ENCODE results near the gene NRG3.
"Not testable (repeated sequence)": the region's sequence is repeated elsewhere in the genome, so short reads cannot be mapped to it uniquely, and the experiment has no call there.

Gene NRG3

GRCh38 chr10:82914655-82915136, 1039.7 kb downstream of the NRG3 start:
- no peak for DNase-seq (ENCODE audit: low read depth in 2 of 2)

GRCh38 chr10:82916941-82917340, 1041.9 kb downstream of the NRG3 start:
- DNase-seq (ENCODE audit: low read depth in 2 of 2): no peak

GRCh38 chr10:82918022-82918421, 1043.0 kb downstream of the NRG3 start:
- DNase-seq (ENCODE audit: low read depth in 2 of 2): no peak

- DNase-seq (ENCODE audit: low read depth in 2 of 2): no peak
Measured at GRCh38 chr10:82922046-82922445, 1047.1 kb downstream of the NRG3 start.

GRCh38 chr10:82922755-82923154, 1047.8 kb downstream of the NRG3 start:
- DNase-seq (ENCODE audit: low read depth in 2 of 2): no peak

DNA sequence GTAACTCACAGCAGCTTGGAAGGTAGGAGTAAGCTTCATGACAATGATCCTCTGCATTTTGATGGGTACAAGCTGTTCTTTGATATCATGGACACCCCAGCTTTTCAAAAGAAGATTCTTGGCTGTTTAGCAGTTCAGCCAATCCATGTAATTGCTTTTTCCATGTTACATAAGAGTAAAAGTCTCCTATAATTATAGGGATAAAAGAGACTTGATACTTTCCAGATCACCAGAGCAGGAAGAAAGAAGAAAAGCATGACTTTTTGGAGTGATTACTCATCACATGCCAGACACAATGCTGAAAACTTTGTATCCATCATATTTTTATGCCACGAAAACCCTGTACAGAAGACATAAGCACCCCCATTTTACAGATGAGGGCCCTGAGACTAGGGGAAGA, 1049.7 kb downstream of the NRG3 start:
- no peak for DNase-seq (ENCODE audit: low read depth in 2 of 2)

GRCh38 chr10:82925547-82925946, 1050.6 kb downstream of the NRG3 start:
- no peak for DNase-seq (ENCODE audit: low read depth in 2 of 2)

DNA sequence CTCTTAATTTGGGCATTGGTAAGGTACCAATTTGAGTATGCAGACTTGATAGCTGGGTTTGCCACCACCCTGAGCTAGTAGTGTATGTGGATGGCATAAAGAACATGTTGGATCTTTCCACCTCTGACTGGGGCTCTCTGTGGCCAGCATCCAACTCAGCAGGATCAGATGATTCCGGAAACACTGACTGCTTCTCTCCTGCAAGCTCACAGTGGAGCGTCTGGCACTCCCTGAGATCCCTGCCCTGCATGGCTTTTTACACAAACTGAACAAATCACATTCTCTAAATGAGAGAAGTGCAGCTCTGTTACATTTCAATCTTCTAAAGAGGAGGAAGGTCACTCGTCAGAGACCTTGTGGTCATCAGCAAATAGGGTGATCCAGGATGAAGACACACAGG, 1057.5 kb downstream of the NRG3 start:
- DNase-seq (ENCODE audit: low read depth in 2 of 2): no peak

GRCh38 chr10:82934429-82934828, 1059.4 kb downstream of the NRG3 start:
- no peak for DNase-seq (ENCODE audit: low read depth in 2 of 2)

DNA sequence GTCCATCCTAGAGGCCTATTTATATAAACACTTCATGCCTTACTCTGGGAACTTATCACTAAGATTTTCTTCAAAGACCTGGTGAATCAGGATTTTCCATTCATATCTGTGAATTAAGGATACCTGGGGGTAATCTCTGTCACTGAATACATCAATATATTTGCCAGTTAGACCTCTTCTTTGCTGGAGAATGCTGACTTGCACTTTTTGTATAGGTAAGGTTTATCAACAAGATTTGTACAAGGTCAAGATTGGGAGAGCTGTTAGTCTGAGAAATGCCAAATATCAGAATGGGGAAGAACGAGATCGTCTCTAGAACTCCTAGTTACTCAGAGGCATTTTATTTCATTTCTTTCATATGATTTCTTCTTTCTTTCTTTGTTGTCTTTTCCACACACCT, 1060.0 kb downstream of the NRG3 start:
- DNase-seq (ENCODE audit: low read depth in 2 of 2): no peak

DNA sequence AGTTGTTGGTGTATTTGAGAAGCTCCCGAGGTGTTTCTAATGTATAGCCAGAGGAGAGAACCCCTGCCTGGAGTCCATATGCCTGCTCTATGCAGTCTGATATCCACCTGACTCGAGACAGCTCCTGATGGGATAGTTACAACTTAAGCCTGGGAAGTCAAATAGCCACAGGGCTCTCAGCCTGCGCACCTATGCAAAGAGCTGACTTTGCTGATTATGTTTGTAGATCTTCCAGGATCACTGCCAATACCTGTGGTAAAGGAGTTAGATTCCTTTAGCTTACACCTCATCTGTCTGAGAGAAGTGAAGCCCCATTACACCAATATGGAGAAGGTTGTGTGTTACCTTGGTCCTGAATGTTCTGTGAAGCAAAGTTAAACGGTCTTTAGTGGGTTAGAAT, 1063.3 kb downstream of the NRG3 start:
- no peak for DNase-seq (ENCODE audit: low read depth in 2 of 2)

DNA sequence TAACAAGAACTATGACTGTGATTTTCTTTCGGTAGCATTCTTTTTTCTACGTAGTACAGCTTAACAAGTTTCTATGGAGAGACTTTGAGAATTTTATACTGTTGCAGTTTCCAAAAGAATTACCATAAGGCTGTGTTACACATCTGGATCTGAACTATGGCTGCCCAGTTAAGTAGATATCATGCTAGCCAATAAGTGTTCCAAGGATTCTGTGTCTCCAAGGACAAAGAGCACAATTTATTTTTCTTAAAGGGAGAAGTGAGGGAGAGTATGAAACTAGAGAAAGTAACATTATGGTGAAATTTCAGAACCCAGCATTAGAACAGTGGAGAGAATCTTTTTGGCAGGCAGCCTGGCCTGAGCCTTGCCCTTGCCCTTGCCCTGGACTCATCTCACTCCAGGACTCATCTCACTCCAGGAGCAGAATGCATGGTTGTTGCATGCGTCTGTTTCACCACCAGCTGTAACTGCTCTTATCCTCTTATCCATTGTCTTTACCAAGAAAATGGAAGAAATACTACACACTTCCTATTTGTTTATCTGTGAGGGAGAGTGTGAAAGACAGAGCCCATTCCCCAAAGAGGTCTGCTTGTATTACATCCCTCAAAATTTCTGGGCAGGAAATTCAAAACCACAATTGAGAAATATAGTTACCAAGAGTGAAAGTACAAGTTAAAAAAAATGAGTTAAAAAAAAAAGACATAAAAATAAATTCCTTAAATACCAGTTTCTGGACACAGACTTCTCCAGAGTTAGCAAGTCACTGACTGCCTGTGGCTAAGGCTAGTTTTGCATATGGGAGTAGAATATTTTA, 1067.5 kb downstream of the NRG3 start:
- no peak for DNase-seq (ENCODE audit: low read depth in 2 of 2)

DNA sequence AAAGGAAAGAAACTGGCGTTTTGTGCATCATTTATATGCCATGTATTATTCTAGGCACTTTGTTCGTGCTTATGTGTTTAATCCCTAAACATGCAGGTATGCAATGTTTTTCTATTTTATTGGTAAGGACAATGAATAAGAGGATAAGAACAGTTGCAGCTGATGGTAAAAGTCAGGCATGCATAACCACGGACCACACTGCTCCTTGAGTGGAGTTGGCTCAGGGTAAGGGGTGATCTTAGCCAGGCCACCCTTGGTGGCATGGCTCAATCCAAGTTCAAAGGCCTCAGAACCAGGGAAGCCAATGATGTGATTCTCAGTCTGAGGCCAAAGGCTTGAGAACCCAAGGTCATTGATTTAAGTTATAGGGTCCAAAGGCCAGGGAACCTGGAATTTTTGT, 1068.1 kb downstream of the NRG3 start:
- DNase-seq (ENCODE audit: low read depth in 2 of 2): no peak

DNA sequence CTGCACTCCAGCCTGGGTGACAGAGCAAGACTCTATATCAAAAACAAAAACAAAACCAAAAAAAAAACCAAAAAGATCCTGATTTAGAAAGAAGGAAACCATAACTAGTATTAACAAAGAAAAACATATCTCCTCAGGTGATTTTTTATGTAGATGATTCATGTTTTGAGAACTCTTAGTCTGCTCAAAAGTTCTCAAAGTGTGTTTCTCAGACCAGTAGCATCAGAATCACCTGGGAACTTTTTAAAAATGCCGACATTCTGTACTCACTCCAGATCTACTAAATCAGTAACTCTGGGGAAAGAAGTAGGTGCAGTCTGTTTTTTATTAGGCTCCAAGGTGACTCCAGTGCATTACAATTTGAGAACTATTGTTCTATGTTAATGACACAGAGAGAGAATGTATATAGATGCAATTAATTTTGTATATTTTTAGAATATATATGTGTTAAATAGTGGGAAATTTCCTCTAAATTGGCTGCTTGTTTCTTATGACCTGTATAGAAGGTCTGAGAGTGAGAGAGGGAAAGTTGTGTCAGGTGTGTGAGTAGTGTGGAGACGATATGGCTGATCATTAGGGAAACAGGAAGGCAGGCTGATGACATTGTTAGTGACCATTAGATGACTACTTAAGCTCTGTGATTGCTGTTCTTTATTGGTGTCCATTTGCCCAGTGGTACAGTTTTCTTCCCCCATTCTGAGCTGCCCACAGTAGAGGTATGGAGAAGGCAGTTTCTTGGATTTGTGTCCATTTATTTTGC, 1075.0 kb downstream of the NRG3 start:
- DNase-seq (ENCODE audit: low read depth in 2 of 2): no peak

DNA sequence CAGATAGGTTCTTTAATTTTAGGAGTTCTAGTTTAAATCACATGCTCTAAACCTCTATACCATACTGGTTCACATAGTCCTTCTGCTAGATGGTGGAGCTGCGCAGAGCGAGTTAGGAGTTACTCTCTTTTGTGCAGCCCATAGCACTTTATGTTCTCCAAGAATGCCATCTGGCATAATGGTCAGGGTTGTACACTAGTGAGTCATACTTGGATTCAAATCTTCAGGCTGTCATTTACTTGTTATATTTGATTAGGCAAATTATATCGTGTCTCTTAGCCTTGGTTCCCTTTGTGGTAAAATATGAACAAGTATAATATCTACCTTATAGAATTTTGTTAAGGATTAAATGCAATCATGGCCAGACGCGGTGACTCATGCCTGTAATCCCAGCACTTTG, 1078.3 kb downstream of the NRG3 start:
- DNase-seq (ENCODE audit: low read depth in 2 of 2): no peak

GRCh38 chr10:82953909-82954308, 1078.9 kb downstream of the NRG3 start:
- DNase-seq (ENCODE audit: low read depth in 2 of 2): no peak

- DNase-seq (ENCODE audit: low read depth in 2 of 2): not testable (repeated sequence)
Measured at GRCh38 chr10:82960421-82961060, 1085.5 kb downstream of the NRG3 start.

- DNase-seq (ENCODE audit: low read depth in 2 of 2): no peak
Measured at GRCh38 chr10:82961864-82962263, 1086.9 kb downstream of the NRG3 start.

- no peak for DNase-seq (ENCODE audit: low read depth in 2 of 2)
Measured at GRCh38 chr10:82966130-82966529, 1091.1 kb downstream of the NRG3 start.

DNA sequence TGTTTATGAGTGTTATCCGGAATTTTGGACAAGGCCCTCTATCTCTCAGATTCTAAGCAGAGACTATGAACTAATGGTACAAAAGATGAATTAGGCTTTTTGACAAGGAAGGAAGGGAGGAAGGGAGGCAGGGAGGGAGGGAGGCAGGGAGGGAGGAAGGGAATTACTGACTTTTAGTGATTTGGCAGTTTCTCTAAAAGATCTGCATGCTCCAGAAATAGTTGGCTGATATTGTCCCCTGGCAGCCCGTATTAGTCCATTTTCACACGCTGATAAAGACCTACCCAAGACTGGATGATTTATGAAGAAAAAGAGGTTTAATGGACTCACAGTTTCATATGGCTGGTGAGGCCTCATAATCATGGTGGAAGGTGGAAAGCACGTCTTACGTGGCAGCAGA, 1093.5 kb downstream of the NRG3 start:
- no peak for DNase-seq (ENCODE audit: low read depth in 2 of 2)

DNA sequence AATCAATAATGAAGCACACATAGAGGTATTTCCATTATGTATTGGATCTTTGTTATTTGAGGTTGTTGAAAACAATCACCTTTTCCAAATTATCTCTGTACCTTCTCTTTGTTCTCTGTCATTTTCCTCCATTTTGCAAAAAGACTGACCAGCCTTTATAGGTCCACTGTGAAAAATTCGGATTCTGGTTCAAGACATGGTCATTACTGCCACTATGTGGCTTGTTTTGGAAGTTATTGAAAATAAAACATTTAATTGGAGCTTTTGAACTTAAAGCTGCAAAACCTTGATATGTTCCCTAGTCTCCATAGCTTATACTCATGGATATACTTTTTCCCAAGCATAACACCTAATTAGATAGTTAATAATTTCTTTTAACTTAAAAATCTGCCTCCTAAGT, 1094.4 kb downstream of the NRG3 start:
- DNase-seq (ENCODE audit: low read depth in 2 of 2): no peak

DNA sequence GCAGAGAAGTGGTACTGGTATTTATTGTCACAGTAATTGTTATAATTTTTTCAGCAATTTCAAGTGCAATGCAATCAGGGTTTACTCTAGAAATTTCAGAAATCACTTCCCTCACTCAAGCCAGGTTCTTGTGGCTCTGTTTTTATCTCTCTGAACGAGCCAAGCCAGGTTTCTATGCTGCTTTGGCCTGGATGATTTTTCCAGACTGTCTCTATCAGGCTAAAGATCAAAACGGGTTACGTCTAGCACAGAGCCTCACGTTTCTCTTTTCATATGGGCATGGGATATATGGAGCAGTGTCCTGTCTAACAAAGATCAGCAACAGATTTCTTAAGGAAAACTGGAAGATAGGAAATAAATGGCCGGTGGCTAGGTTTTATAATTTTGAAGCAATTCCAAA, 1105.3 kb downstream of the NRG3 start:
- DNase-seq (ENCODE audit: low read depth in 2 of 2): no peak
